ENCODE data around the gene MBD1.
"Not testable (repeated sequence)": the region's sequence is repeated elsewhere in the genome, so short reads cannot be mapped to it uniquely, and the experiment has no call there.

MBD1 gene

GRCh38 chr18:50268022-50268747 is 13.1 kb downstream of the MBD1 start:
- DNase-seq, result peak; percentile 34

- DNase-seq, result peak; percentile 72
Observed at GRCh38 chr18:50266248-50266704, 15.0 kb downstream of the MBD1 start, which contains the start of gene CFAP53. TSS of gene CFAP53 (minus strand) at chr18:50266495. CDS start at chr18:50266404, 91 bp downstream.

- DNase-seq, result no peak
Observed at GRCh38 chr18:50262977-50263376, 18.3 kb downstream of the MBD1 start.

- DNase-seq, result no peak
Observed at GRCh38 chr18:50250935-50251334, 30.4 kb downstream of the MBD1 start.

GRCh38 chr18:50249576-50249975 is 31.7 kb downstream of the MBD1 start:
- DNase-seq, result no peak

GRCh38 chr18:50247561-50247960 is 33.8 kb downstream of the MBD1 start:
- DNase-seq, result no peak

- not testable (repeated sequence) for DNase-seq
Observed at GRCh38 chr18:50241768-50242167, 39.6 kb downstream of the MBD1 start.

- DNase-seq, result no peak
Observed at GRCh38 chr18:50240080-50240563, 41.2 kb downstream of the MBD1 start.

- no peak for DNase-seq
Observed at GRCh38 chr18:50232419-50232818, 48.9 kb downstream of the MBD1 start.

GRCh38 chr18:50231621-50232020 is 49.7 kb downstream of the MBD1 start:
- DNase-seq, result no peak

- not testable (repeated sequence) for DNase-seq
Observed at GRCh38 chr18:50220249-50220648, 61.1 kb downstream of the MBD1 start.
